ENCODE results near the gene MAEA.

- TF ChIP-seq CTCF (IDR thresholded peaks at IDR 0.05 in 2 of 3, conservative IDR thresholded peaks at IDR 0.05 in 1 of 3; ENCODE audit: insufficient read depth in 2 of 3, low read depth in 1 of 3, low read length in 3 of 3) (no peak), POLR3G (IDR thresholded peaks at IDR 0.05; ENCODE audit: extremely low read depth, insufficient read length, insufficient replicate concordance) (no peak), CHD2 (IDR thresholded peaks at IDR 0.05; ENCODE audit: low read depth, low read length) (no peak), TOE1 (IDR thresholded peaks at IDR 0.05; ENCODE audit: borderline replicate concordance) (no peak), TOE1 (CRISPR knock-in tag; IDR thresholded peaks at IDR 0.05; ENCODE audit: borderline replicate concordance, low read depth) (no peak), ZNF274 (IDR thresholded peaks at IDR 0.05; ENCODE audit: borderline replicate concordance, low read depth, low read length) (no peak), THAP7 (CRISPR knock-in tag; IDR thresholded peaks at IDR 0.05) (no peak), FOXJ2 (tag; IDR thresholded peaks at IDR 0.05) (no peak)
Measured at GRCh38 chr4:1323635-1324442, 34.1 kb downstream of the MAEA start.
